H1 (cell line): ENCODE results near the gene NKAIN2. TPM values are rescaled to one million over a fixed set of nuclear protein-coding genes. Genes with fewer than 3 reads are reported as not detected.

ENCODE experiments used
- ATF3 ChIP-seq: IDR thresholded peaks from 2 replicates; pipeline ENCODE4 v1.6.1; 2011; ENCODE audit warnings: low read depth, mild to moderate bottlenecking, low read length; ENCODE audit not compliant: insufficient read depth
- polyA plus RNA-seq, 7 experiments: library from polyadenylated mRNA; depleted of rRNA in 3 of 7; stranded (reverse) in 5 of 7; unstranded in 2 of 7; fragments of >200 nt in 5 of 7; fragments of 200-250 nt in 2 of 7; gene quantifications; 1 replicate in 5 of 7; 2 replicates in 1 of 7; 4 replicates in 1 of 7; pipeline versions ENCODE4 v1.2.1 to v1.2.3, GENCODE V29; 2011 to 2013; ENCODE audit warnings: missing spikeins in 2 of 7, mixed read lengths in 2 of 7
- total RNA-seq: library from RNA; stranded (reverse); fragmentation: NEBNext Ultra II Directional; extraction: Animal tissue kit (Norgen Biotek cat#: 25700); gene quantifications from 2 replicates; pipeline ENCODE4 v1.2.1, GENCODE V29; 2021

Gene NKAIN2
- total and polyA plus RNA-seq, 2 of the 8 experiments (the other 6 are each of a cell fraction or from before 2014, with no cell fraction given): 0.20 to 0.34 TPM

- no peak for TF ChIP-seq ATF3
Measured at GRCh38 chr6:123764722-123765121, 38.9 kb upstream of the NKAIN2 start (continued).
